Activated B cell treated with CpG ODN at 0.5 μM for 24 hours (primary cell): Measurements from ENCODE around the gene ICE2. TPM values are rescaled to one million over a fixed set of nuclear protein-coding genes. Genes with fewer than 3 reads are reported as not detected.

ENCODE experiments used
- ATAC-seq: fragments of 200-7000 bp; cut with Tn5 transposase; one replicate; pipeline ENCODE4 v1.10.0; 2021; ENCODE audit warnings: low read depth, mild to moderate bottlenecking, moderate library complexity
- CTCF ChIA-PET: fragments of 350-600 bp; sonication (Branson Sonifier 250); formaldehyde crosslinking; loops from one replicate; lab custom pipeline; 2021; ENCODE audit warnings: antibody characterized with exemption; lab: Charles Lee
- POLR2A ChIA-PET: fragments of 350-600 bp; sonication (Branson Sonifier 250); formaldehyde crosslinking; loops from one replicate; lab custom pipeline; 2021; ENCODE audit warnings: antibody characterized with exemption; lab: Charles Lee
- DNase-seq: peaks from one replicate; pipeline ENCODE4 v3.0.0; 2022
- H3K27ac Mint-ChIP-seq: one replicate; pipeline ENCODE4 v1.8.0; 2020; ENCODE audit warnings: mixed read lengths
- H3K27me3 Mint-ChIP-seq: one replicate; pipeline ENCODE4 v1.8.0; 2021; ENCODE audit warnings: mixed read lengths
- H3K36me3 Mint-ChIP-seq: one replicate; pipeline ENCODE4 v1.8.0; 2021; ENCODE audit warnings: low read depth, mixed read lengths
- H3K4me1 Mint-ChIP-seq: one replicate; pipeline ENCODE4 v1.8.0; 2021; ENCODE audit warnings: mixed read lengths
- H3K4me3 Mint-ChIP-seq: one replicate; pipeline ENCODE4 v1.8.0; 2020; ENCODE audit warnings: mild to moderate bottlenecking, mixed read lengths
- H3K9me3 Mint-ChIP-seq: one replicate; pipeline ENCODE4 v1.8.0; 2020; ENCODE audit warnings: mixed read lengths
- intact Hi-C: fragments of 100-400 bp; cut with micrococcal nuclease; formaldehyde crosslinking; loops from one replicate; pipeline ENCODE4 v1.15.1; 2024
- total RNA-seq: library from RNA; stranded (reverse); gene quantifications from 2 replicates; pipeline ENCODE4 v1.2.3, GENCODE V29; 2022
- TF ChIP-seq, protein P1 (sequence below): fragments of 200-600 bp; IDR thresholded peaks from one replicate; pipeline ENCODE4 v1.8.0; 2022; ENCODE audit warnings: antibody characterized with exemption, mild to moderate bottlenecking

ICE2 gene
- total RNA-seq, 1 donor from 2014 or later, result 78.0 TPM

DNA sequence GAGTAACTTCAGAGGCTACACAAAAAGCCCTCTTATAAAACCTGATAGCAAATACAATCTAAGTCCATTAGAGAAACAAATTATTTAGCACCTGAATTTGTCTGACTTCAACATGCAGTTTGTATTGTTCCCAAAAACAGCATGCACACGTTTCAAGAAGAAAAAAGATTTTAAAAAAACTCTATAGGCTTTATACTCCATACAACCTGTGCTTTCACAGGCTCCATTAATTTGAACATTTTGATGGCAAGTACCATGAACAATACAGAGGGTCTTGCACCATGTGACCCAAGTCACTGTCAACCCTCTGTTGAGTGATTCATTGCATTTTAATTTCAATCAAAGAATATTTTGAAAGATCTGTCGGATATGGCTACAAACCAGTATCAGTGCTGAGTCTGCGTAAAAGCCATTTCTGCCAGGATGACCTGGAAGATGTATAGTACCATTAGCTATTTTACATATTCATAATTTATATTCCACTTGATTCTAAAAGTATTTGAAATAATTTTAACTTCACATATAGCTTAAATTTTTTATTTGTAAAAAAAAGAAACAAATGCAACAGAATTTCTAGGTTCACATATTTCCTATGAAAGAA, 94.3 kb downstream of the ICE2 start:
- H3K4me3 Mint-ChIP-seq, result no peak overlapping the region
- intact Hi-C loops, result no loop called here
- ChIA-PET POLR2A (no interaction called here), CTCF (no interaction called here)
- H3K36me3 Mint-ChIP-seq, result peaks cover 42% of the 10 kb centered on the region
- H3K27me3 Mint-ChIP-seq, result no peaks in the 10 kb centered on the region
- peaks cover 8% of the 10 kb centered on the region for H3K4me1 Mint-ChIP-seq
- ATAC-seq, result no peak
- H3K27ac Mint-ChIP-seq, result no peak overlapping the region
- TF ChIP-seq, protein P1, sequence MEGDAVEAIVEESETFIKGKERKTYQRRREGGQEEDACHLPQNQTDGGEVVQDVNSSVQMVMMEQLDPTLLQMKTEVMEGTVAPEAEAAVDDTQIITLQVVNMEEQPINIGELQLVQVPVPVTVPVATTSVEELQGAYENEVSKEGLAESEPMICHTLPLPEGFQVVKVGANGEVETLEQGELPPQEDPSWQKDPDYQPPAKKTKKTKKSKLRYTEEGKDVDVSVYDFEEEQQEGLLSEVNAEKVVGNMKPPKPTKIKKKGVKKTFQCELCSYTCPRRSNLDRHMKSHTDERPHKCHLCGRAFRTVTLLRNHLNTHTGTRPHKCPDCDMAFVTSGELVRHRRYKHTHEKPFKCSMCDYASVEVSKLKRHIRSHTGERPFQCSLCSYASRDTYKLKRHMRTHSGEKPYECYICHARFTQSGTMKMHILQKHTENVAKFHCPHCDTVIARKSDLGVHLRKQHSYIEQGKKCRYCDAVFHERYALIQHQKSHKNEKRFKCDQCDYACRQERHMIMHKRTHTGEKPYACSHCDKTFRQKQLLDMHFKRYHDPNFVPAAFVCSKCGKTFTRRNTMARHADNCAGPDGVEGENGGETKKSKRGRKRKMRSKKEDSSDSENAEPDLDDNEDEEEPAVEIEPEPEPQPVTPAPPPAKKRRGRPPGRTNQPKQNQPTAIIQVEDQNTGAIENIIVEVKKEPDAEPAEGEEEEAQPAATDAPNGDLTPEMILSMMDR, result no peak
- H3K9me3 Mint-ChIP-seq, result no peaks in the 10 kb centered on the region
- DNase-seq, result no peak

GRCh38 chr15:60384053-60384452, 94.9 kb downstream of the ICE2 start:
- ChIA-PET POLR2A (no interaction called here), CTCF (no interaction called here)
- Mint-ChIP-seq H3K27ac (no peak overlapping the region), H3K36me3 (peaks cover 46% of the 10 kb centered on the region), H3K27me3 (no peaks in the 10 kb centered on the region), H3K9me3 (no peaks in the 10 kb centered on the region), H3K4me3 (no peak overlapping the region), H3K4me1 (peaks cover 3% of the 10 kb centered on the region)
- ATAC-seq, result no peak
- DNase-seq, result no peak
- intact Hi-C loops, result no loop called here
- TF ChIP-seq, protein P1, result no peak

DNA sequence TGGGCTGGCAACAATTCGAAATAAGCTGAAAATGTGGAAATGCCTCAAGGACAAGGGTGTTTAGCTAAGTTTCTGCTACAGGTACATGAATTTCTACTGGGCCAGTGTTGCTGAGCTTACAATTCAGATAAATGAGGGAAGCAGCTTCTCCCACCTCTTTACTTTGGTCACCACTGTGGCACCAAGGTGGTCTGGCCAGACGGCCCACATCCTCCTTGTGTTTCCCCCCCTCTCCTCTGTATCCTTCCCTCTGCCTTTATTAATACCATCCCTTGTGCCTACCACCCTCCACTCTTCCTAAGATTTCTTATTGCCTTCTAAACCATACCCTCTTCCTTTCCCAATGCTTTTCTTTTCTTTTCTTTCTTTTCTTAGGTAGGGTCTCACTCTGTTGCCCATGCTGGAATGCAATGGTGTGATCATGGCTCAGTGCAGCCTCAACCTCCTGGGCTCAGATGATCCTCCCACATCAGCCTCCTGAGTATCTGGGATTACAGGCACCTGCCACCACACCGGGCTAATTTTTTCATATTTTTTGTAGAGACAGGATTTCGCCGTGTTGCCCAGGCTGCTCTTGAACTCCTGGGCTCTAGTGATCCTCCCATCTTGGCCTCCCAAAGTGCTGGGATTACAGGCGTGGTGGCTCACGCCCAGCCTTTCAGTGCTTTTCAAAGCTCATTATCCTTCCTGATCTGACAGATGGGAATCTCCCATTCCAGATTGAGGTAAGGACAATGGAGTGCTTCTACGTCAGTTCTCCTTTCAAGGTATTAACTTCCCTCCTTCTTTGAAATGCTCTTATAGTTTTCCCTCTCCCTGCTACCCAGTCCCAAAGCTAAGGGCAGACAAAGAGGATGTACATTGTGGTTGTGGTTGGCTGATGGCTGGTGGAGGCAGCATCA, 95.9 kb downstream of the ICE2 start:
- no peak overlapping the region for H3K4me3 Mint-ChIP-seq
- intact Hi-C loops, result no loop called here
- TF ChIP-seq, protein P1, result no peak
- H3K36me3 Mint-ChIP-seq, result peaks cover 48% of the 10 kb centered on the region
- H3K27me3 Mint-ChIP-seq, result no peaks in the 10 kb centered on the region
- ATAC-seq (no peak), DNase-seq (no peak)
- H3K4me1 Mint-ChIP-seq, result no peaks in the 10 kb centered on the region
- ChIA-PET POLR2A (interaction anchor here (0.6 kb wide), 1 partner anchor 54 kb away, joined by 3 read pairs; no protein-coding TSS in a partner anchor), CTCF (no interaction called here)
- H3K9me3 Mint-ChIP-seq, result no peaks in the 10 kb centered on the region
- H3K27ac Mint-ChIP-seq, result no peak overlapping the region

GRCh38 chr15:60381148-60381788, 97.7 kb downstream of the ICE2 start:
- intact Hi-C loops, result no loop called here
- Mint-ChIP-seq H3K27me3 (no peaks in the 10 kb centered on the region), H3K27ac (no peak overlapping the region), H3K36me3 (peaks cover 57% of the 10 kb centered on the region), H3K9me3 (no peaks in the 10 kb centered on the region), H3K4me1 (no peaks in the 10 kb centered on the region), H3K4me3 (no peak overlapping the region)
- CTCF ChIA-PET, result interaction anchor here (0.9 kb wide), 1 partner anchor 140 kb away, joined by 4 read pairs; no protein-coding TSS in a partner anchor
- POLR2A ChIA-PET, result no interaction called here
- ATAC-seq (no peak), DNase-seq (no peak)
- TF ChIP-seq, protein P1, result no peak
